ENCODE data around the gene H3-3A.
A peak's percentile ranks its signal among the peaks of the same experiment; 100 is the strongest.

DNA sequence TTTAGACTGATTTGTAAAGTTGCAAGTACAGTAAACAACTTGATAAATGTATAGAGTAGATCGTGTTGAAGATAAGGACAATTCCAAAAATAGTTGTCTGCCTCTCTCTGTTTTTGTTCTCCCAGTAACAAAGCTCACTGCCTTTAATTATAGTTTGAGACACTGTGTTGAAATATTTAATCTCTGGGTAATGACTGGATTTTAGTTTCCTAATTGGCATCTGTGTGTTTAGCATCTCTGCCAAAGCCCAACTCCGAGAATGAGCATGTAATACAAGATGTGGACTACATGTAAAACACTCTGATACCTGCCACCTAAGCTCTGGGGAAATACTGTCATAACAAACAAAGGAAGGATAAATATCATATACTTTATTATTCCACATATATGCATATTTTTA lies 35.7 kb upstream of the H3-3A start:
- TF ChIP-seq GATA2 (IDR thresholded peaks at IDR 0.05; ENCODE audit: low read depth, low read length), result no peak
- peak; percentile 42; the same call in 1 of the 2 replicates for TF ChIP-seq GATA3 (IDR thresholded peaks at IDR 0.05; ENCODE audit: low read depth, low read length)

Data from SH-SY5Y (cell line).